Lung (tissue), 12 donors: ENCODE results near the gene MED20. TPM values are rescaled to one million over a fixed set of nuclear protein-coding genes. Genes with fewer than 3 reads are reported as not detected.

Experiments used
- ATAC-seq: fragments of 200-7000 bp; cut with Tn5 transposase; one replicate; pipeline ENCODE4 v1.9.1; 2020; ENCODE audit warnings: moderate number of reproducible peaks; ENCODE audit not compliant: insufficient read depth, low FRiP score
- DNase-seq, 3 donors: peaks; one replicate each; pipeline ENCODE4 v3.0.0-alpha.2; 2013 to 2017
- H3K27ac ChIP-seq, 2 donors: one replicate each; pipeline ENCODE4 v1.5.1; 2013; ENCODE audit warnings: mild to moderate bottlenecking in 2 of 2, moderate library complexity in 2 of 2, control low read depth in 1 of 2, inconsistent platforms in 1 of 2, low read depth in 1 of 2, low read length in 1 of 2
- H3K27me3 ChIP-seq, 3 donors: one replicate each; pipeline ENCODE4 v1.5.1; 2013; ENCODE audit warnings: low read length in 2 of 3; ENCODE audit not compliant: control insufficient read depth in 3 of 3, insufficient read depth in 3 of 3
- H3K36me3 ChIP-seq, 4 donors: one replicate each; pipeline ENCODE4 v1.5.1; 2013; ENCODE audit warnings: low read length in 4 of 4, mild to moderate bottlenecking in 1 of 4, moderate library complexity in 1 of 4; ENCODE audit not compliant: control insufficient read depth in 4 of 4, insufficient read depth in 4 of 4
- H3K4me1 ChIP-seq, 5 donors: one replicate each; pipeline ENCODE4 v1.5.1; 2013; ENCODE audit warnings: low read length in 5 of 5, mild to moderate bottlenecking in 2 of 5, moderate library complexity in 1 of 5; ENCODE audit not compliant: control insufficient read depth in 5 of 5, insufficient read depth in 5 of 5
- H3K4me3 ChIP-seq: one replicate; pipeline ENCODE4 v1.5.1; 2013; ENCODE audit warnings: mild to moderate bottlenecking, control low read depth, moderate library complexity
- H3K9ac ChIP-seq, 2 donors: one replicate each; pipeline ENCODE4 v1.5.1; 2013; ENCODE audit warnings: low read length in 2 of 2, control low read depth in 1 of 2; ENCODE audit not compliant: insufficient read depth in 1 of 2
- H3K9me3 ChIP-seq, 4 donors: one replicate each; pipeline ENCODE4 v1.5.1; 2013; ENCODE audit warnings: low read length in 3 of 4, mild to moderate bottlenecking in 1 of 4, moderate library complexity in 1 of 4; ENCODE audit not compliant: control insufficient read depth in 4 of 4, insufficient read depth in 3 of 4
- CTCF ChIP-seq: IDR thresholded peaks from 2 replicates; pipeline ENCODE4 v1.5.1; 2012; ENCODE audit warnings: mild to moderate bottlenecking; ENCODE audit errors: control extremely low read depth, extremely low read depth
- WGBS, 2 donors: extraction: QIAGEN DNeasy Blood & Tissue Kit; methylation state at CpG; one replicate each; pipeline ENCODE4 v1.1.7; 2013; 5-methylcytosine and 5-hydroxymethylcytosine counted together
- polyA plus RNA-seq, 2 donors: library from polyadenylated mRNA; stranded (reverse); fragments of 200-250 nt; gene quantifications; one replicate each; pipeline ENCODE4 v1.2.1, GENCODE V29; 2013
- total RNA-seq, 2 donors: library from RNA; depleted of rRNA in 1 of 2; stranded (reverse); fragments of >200 nt in 1 of 2; gene quantifications; one replicate each; pipeline ENCODE4 v1.2.1, GENCODE V29; 2014 to 2021
- donor health status: control.
- donor health status: control.
- donor health status: Bipolar disorder and iron deficiency.
- donor health status: healthy.
- donor health status: DM: yes; HTN: yes; CAD: no.

The MED20 gene
- total and polyA plus RNA-seq, 4 donors, result 7.0 to 20.4 (median 15.2) TPM

- DNase-seq (no peak), ATAC-seq (no peak)
- H3K9me3 ChIP-seq, result no peaks in the 10 kb centered on the region
- H3K9ac ChIP-seq, result no peak overlapping the region
- no peak overlapping the region for H3K27ac ChIP-seq
- no peak overlapping the region for H3K4me3 ChIP-seq
- H3K36me3 ChIP-seq, result no peaks in the 10 kb centered on the region
- H3K27me3 ChIP-seq, result no peaks in the 10 kb centered on the region
- WGBS, 2 donors, result 59 to 84% methylated on average over 13 of the region's 13 CpGs
- TF ChIP-seq CTCF, result no peak
- H3K4me1 ChIP-seq, result no peaks in the 10 kb centered on the region
Observed at GRCh38 chr6:41872147-41872546, 48.8 kb downstream of the MED20 start.

GRCh38 chr6:41871691-41872090, 49.2 kb downstream of the MED20 start:
- no peak overlapping the region for H3K4me3 ChIP-seq
- no peaks in the 10 kb centered on the region for H3K36me3 ChIP-seq
- TF ChIP-seq CTCF, result no peak
- H3K27me3 ChIP-seq, result no peaks in the 10 kb centered on the region
- no peak overlapping the region for H3K27ac ChIP-seq
- no peak for DNase-seq
- WGBS, 2 donors, result 93 to 98% methylated on average over 2 of the region's 2 CpGs
- ATAC-seq, result no peak
- H3K4me1 ChIP-seq, result no peaks in the 10 kb centered on the region
- H3K9me3 ChIP-seq, result no peaks in the 10 kb centered on the region
- H3K9ac ChIP-seq, result no peak overlapping the region

DNA sequence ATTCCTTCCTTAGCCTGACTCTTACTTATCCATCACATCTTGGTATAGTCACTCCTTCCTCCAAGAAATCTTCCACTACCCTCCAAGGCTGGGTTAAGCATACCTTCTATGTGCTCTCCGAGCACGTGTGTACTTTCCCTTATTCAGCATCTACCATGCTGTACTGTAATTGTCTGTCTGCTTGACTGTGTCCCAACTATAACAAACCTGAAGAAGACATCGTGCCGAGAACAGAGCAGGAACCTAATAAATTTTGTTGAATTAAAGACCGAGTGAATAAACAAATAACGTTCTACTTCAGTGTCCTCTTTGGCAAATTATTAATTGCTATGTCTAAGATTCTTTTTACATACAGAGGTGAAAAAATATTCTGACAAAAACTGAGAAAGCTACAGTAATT, 61.6 kb downstream of the MED20 start:
- Histone ChIP-seq H3K4me3 (no peak overlapping the region), H3K27me3 (no peaks in the 10 kb centered on the region), H3K9me3 (no peaks in the 10 kb centered on the region), H3K4me1 (no peaks in the 10 kb centered on the region), H3K36me3 (no peaks in the 10 kb centered on the region), H3K9ac (no peak overlapping the region), H3K27ac (no peak overlapping the region)
- no peak for TF ChIP-seq CTCF
- WGBS, 2 donors, result 93 to 94% methylated on average over 6 of the region's 6 CpGs
- ATAC-seq, result no peak
- DNase-seq, result no peak

DNA sequence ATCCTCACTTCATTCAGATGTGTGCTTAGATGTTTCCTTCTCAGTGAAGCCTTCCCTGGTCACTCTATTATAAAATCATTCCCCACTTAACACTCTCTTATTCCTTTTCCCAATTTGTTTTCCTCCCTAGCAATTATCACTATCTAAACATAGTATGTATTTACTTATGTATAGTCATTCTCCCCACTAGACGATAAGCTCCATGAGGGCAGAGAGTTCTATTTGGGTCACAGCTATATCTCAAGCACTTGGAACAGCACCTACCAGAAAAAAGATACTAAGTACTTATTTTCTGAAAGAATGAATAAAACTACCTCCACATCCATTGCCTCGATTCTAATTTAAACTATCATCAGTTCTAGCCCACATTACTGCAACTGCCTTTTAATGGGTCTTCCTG, 62.2 kb downstream of the MED20 start:
- TF ChIP-seq CTCF, result no peak
- no peak overlapping the region for H3K9ac ChIP-seq

More for the DNA sequence above, 62.2 kb downstream of the MED20 start:
- WGBS, 2 donors, result 91 to 99% methylated on average over 2 of the region's 2 CpGs
- Histone ChIP-seq H3K27ac (no peak overlapping the region), H3K36me3 (no peaks in the 10 kb centered on the region), H3K4me3 (no peak overlapping the region), H3K9me3 (no peaks in the 10 kb centered on the region), H3K4me1 (no peaks in the 10 kb centered on the region), H3K27me3 (no peaks in the 10 kb centered on the region)
- DNase-seq (no peak), ATAC-seq (no peak)
